ENCODE measurements around the gene EHBP1L1.

Gene EHBP1L1

DNA sequence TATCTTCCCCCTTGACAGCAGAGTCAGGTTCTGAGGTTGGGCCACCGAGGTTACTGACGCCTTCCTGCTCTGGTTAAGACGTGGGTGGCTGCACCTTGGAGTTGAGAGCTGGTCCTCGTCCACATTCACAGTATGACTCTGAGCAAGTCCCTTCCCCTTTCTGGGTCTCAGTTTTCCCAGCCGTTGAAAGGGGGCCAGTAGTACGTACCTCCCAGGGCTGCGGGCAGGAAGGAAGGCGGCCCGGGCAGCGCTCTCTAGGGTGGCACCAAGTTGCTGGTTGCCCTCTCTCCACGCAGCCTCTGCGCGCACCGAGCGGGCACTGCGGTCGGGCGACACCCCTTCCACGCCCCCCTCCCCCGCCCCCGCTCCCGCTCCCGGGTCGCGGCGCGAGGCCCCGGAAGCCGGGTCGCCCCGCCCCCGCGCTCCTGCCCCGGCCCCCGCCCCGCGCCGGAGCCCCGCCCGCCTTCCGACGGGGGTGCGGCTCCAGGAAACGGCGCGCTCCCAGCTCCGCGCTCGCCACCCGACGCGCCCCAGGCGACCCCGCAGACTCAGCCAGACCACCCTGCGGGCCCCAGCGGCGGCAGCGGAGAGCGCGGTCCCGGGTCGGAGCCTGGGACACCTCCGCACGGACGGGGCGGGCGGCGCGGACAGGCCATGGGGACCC is at the start of gene EHBP1L1:
Gene EHBP1L1, plus strand, starts transcription at position 486 of the 664 bp plus-strand sequence. CDS start 250 bp downstream, outside the sequence.
- peak; percentile 74 to 85 for DNase-seq

DNA sequence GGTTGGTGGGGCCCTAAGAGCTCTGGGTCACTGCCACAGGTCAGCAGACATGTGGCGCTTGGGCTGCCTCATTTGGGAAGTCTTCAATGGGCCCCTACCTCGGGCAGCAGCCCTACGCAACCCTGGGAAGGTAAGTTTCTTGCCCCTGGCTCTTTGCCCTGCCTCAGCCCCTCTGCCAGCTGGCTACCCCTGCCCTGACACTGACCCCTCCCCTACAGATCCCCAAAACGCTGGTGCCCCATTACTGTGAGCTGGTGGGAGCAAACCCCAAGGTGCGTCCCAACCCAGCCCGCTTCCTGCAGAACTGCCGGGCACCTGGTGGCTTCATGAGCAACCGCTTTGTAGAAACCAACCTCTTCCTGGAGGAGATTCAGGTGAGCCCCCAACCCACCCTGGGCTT is 49.1 kb upstream of the EHBP1L1 start:
- DNase-seq, result no peak

DNA sequence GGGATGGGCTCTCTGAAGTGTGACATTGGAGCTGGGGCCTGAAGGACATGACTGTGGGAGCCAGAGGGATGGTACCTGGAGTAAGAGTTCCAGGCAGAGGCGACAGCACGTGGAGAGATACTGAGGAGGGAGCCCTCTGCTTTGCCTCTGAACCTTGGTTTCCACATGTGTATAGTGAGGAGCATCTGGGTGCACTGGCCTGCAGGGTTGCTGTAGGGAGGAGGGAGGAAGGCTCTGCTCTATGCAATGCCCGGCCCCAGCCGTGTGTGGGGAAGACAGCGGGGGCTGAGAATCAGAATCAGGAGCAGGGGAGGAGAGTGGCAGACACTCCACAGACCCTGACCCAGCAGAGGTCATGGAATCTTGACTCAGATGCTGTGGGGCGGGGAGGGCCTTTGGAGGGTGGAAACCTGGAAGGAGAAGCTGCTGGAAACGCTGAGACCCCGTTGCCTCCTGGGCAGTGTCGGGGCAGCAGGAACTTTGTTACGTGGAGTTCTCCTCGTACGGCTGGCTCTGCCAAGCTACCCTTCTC is 47.0 kb upstream of the EHBP1L1 start:
- no peak for DNase-seq

DNA sequence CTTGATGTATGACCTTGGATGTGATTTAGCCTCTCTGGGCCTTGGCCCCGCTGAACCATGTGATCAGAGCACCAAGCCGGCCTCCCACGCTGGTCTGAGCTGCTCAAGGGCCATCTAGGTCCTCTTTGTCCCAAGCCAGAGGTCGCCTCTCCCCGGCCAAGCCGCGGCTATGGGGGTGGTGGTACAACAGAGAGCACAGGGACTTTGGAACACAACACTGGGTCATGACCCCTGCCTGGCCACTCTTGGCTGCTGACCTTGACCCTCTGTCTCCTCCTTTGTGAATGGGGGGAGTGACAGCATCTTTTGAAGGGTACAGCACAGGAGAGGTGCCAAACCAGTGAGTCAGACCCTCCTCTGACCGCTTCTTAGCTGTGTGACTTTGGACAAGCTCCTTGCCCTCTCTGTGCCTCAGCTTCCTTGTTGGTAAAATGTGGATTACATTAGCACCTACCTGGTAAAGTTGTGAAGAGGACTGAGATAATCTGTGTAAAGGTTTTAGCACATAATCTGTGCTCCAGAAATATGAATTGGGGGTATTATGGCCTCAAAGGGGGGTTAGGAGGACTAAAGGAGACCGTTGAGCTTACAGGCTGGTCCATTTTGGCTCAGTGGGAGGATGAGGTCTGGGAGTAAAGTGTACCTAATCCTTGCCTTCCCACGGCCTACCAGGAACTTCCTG is 46.2 kb upstream of the EHBP1L1 start:
- no peak for DNase-seq

DNA sequence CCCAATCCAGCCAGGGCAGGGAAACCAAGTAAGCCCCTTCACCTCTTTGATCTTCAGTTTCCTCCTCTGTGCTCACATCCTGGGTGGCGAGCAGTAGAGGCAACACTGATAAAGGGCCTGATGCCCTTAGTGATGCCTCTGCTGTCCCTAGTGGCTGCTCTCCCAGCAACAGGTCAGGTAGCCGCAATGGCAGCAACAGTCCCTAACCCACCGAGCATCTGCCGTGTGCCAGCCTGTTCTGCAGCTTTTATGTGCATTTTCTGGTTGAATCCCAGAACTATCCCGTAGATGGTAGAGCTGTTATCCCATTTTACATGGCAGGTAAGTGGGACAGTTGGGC is 45.7 kb upstream of the EHBP1L1 start:
- no peak for DNase-seq

DNA sequence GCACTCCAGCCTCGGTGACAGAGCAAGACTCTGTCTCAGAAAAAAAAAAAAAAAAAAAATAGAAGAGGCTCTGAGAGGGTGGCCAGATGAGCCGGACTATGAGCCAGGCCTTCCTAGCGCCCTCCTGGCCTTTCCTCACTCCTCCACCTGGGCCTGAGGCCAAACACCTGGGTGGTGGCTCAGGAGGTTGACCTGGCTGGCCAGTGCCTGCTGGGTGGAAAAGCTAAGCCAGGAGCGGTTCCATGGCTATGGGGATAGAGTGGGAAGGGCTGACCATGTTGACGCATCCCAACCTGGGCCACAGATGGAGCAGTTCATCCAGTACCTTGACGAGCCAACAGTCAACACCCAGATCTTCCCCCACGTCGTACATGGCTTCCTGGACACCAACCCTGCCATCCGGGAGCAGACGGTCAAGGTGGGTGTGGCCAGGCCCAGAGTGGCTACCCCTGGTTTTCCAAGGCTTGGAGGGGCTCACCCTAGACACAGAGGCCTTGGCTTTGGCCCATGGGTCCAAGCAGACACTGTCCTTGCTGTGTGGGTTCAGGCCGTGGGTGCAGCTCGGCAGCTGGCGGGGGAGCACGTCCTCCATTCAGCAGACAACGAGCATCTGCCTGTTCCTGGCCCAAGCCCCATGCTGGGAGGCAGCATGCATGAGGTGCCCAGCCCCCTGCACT is 43.3 kb upstream of the EHBP1L1 start:
- DNase-seq, result no peak

DNA sequence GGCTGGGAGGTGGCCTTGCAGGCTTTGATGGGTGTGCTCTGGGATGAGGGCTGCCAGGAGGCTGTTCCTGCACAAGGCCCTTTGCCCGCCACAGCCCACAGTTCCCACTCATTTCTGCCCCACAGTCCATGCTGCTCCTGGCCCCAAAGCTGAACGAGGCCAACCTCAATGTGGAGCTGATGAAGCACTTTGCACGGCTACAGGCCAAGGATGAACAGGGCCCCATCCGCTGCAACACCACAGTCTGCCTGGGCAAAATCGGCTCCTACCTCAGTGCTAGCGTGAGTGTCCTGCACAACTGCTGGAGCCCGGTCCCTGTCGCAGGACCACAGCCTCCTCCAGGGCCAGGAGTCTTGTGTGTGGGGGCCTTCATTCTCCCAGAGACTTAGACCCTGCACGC is 40.8 kb upstream of the EHBP1L1 start:
- no peak for DNase-seq

DNA sequence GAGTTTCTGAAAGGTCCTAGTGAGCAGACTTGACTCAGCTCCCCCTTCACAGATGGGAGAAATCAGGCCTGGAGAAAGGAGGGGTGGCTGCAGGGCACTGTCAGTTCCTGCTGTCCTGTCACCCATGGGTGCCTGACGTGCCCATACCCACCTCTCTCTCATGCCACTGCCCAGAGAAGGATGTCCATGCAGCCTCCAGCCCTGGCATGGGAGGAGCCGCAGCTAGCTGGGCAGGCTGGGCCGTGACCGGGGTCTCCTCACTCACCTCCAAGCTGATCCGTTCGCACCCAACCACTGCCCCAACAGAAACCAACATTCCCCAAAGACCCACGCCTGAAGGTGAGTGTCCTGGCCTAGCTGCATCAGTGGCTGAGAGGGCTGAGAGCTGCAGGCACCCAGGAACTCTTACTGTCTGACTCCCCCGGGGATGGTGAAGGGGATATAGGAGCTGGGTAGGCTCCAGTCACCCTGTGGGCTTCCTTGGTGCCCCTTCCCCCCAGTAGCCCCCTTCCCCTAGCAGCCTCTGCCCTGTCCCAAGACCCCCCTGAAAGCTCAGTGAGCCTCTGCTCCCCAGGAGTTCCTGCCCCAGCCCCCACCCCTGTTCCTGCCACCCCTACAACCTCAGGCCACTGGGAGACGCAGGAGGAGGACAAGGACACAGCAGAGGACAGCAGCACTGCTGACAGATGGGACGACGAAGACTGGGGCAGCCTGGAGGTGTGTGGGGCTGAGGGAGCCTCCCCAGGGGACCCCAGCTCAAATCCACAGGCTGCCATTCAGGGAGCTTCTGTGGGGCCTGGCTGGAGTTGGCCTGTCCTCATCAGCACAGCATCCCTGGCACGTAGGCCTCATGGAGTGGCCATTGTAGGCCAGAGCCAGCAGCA is 39.2 kb upstream of the EHBP1L1 start:
- no peak for DNase-seq

DNA sequence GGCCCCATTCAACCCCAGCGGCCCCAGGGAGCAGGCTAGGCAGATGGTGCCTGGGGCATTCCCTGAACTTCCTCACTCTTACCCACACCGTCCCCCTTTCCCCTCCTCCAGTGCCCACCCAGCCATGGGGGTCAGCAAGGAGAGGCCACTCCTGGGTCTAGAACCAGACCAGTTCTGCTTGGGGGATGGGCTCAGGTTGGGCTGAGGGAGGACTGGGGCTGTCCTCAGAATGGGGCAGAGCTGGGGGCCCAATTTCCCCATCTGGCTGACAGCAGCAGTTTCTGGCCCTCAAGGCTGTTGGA is 38.6 kb upstream of the EHBP1L1 start:
- DNase-seq, result no peak

DNA sequence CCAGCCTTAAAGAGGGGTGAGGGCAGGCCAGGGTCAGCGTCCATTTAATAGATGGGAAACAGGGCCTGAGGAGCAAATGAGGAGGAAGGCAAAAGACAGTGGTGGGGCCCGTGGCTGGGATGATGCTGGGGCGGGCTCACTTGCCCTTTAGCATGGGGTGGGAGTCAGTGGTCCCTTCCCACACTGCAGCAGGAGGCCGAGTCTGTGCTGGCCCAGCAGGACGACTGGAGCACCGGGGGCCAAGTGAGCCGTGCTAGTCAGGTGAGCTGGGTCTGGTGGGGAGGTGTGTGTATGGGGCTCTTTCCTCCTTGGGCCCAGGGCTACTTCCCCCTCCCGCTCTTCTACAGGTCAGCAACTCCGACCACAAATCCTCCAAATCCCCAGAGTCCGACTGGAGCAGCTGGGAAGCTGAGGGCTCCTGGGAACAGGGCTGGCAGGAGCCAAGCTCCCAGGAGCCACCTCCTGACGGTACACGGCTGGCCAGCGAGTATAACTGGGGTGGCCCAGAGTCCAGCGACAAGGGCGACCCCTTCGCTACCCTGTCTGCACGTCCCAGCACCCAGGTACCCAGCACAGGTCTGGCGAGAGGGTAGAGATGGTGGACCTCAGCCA is 38.1 kb upstream of the EHBP1L1 start:
- DNase-seq, result no peak

DNA sequence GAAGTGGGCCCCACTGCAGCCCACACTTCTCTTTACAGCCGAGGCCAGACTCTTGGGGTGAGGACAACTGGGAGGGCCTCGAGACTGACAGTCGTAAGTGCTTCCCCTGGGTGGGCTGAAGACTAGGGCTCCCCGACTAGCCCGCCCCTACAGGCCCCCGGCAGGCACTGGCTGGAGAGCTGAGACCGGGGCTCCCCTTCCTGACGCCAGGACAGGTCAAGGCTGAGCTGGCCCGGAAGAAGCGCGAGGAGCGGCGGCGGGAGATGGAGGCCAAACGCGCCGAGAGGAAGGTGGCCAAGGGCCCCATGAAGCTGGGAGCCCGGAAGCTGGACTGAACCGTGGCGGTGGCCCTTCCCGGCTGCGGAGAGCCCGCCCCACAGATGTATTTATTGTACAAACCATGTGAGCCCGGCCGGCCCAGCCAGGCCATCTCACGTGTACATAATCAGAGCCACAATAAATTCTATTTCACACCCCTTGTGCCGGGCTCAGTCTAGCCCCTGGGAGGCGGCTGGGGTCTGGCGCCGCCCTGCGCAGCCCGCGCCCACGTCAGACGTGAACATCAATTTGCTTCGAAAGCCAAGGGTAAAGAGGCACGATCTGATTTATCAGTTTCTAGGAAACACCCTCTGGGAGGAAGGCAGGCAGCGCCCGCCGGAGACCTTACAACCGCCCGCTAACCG is 37.5 kb upstream of the EHBP1L1 start:
- DNase-seq, result no peak

DNA sequence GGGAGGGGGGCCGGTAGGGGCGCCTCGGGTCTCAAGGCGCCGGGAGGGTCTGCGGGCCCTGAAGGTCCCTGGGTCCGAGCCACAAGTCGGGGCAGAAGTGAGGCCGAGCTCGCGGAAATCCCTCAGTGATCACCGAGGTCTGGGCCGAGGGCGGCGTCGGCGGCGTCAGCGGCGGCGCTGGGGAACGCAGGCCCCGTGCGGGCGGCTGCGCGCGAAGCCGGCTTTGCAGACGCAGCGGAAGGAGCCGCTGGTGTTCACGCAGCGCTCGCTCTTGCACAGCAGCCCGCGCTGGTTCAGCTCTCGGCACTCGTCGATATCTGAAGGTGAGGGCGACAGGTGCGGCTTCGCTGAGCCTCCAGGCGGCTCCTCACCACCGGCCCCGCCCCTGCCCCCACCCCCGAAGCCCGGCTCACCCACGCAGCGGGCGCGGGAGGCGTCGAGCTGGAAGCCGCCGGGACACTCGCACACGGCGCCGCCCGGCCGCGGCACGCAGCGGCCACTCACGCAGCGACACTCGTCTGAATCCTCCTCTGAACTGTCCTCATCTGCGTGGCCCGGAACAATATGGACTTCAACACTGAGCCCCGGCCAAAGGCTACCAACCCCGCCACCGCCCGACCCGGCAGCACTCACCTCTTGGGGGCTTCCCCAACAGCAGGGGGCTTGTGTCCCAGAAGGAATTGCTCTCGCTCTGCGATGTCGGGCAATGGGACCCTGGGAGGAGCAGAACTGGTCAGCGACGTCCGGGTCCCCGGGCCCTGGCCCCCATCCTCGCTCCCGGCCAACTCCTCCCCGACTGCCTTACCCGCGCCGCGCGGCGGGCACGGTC is 36.7 kb upstream of the EHBP1L1 start:
- no peak for DNase-seq

DNA sequence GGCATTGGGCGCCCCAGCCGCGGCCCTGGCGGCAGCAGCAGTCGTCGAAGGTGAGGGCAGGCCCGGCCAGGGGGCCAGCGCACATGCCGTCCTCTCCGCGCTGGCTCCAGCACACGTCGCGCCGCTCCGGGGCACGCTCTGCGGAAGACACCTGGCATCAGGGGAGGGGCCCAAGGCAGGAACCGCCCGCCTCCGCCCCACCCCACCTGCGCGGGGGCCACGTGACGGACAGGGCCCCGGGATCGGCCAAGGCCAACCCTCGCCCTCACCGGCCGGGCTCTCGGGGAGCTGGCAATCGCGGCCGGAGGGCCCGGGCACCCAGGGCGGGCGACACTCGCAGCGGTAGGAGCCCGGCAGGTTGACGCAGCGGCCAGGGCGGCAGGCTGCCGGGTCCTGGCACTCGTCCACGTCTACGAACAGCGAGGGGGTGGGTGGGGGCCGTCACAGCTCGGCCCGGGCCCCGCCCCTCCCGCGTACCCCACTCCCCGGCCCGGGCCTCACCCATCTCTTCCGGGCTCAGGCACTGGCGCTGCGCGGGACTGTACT is 36.0 kb upstream of the EHBP1L1 start:
- no peak for DNase-seq

DNA sequence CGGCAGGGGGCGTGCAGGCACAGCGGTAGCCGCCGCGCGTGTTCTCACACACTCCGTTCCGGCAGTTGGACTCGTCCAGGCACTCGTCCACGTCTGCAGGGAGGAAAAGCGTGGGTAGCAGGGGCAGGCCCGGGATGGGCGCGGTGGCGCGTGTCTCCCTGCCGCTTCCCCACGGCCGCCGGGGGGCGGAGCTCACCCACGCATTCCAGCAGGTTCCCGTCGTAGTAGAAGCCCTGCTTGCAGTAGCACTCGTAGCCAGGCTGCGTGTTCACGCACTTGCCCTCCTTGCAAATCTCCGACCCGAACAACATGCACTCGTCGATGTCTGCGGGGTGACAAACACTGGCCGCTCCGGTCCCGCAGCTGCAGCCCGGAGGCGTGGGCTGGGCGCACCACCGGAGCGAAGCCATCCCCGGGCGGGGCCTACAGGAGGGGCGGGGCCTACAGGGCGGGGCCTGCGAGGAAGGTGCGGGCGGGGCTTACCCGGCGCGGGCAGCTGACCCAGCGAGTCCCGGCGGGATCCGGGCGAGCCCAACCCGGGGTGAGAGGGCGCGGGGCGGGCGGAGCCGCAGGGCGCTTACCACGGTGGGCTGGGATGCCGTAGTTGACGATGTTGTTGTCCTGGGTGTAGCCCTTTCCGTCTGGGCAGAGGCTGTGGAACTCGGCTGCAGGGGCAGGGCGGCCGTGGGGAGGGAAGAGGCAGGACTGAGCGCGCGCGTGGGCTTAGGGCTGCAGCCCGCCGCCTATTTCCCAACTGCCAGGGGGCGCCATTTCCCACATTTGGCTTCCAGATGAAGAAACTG is 35.4 kb upstream of the EHBP1L1 start:
- peak; percentile 94 to 96 for DNase-seq

DNA sequence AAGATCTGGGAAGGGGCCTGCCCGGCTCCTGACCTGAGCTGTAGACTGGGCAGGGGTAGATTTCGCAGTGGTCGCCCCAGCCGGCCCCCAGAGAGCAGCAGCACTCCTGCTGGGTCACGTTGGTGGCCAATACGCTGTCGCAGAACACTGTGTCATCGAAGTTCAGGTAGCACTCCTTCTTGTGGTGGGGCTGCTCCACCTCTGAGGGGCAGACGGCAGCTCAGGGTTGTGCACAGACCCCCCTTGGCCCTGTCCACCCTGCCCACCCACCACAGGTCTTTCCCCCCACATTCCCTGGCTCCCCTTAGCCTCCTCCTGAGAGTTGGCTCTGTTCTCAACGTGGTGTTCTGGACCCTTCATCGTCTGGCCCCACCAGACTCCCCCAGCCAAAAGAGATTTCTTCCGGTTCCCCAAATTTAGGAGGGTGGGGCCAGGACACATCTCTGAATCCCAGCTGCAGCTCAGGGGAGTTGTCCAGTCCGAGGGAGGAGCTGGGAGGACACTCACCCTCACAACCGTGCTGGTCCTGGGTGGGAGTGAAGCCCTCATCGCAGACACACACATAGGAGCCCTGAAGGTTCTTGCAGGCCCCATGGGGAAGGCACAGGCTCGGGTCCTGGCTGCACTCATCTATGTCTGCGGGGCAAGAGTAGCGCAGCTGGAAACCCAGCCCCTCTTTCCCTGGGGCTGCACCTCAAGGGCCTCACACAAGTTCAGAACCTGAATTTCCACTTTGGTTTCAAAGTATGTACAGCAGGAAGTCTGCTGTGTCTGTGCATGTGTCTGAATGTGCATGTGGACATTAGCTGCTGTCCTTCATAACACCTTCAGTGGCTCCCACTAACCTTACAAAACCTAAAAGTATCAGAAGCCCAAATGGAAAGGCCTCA is 34.5 kb upstream of the EHBP1L1 start:
- DNase-seq, result no peak

DNA sequence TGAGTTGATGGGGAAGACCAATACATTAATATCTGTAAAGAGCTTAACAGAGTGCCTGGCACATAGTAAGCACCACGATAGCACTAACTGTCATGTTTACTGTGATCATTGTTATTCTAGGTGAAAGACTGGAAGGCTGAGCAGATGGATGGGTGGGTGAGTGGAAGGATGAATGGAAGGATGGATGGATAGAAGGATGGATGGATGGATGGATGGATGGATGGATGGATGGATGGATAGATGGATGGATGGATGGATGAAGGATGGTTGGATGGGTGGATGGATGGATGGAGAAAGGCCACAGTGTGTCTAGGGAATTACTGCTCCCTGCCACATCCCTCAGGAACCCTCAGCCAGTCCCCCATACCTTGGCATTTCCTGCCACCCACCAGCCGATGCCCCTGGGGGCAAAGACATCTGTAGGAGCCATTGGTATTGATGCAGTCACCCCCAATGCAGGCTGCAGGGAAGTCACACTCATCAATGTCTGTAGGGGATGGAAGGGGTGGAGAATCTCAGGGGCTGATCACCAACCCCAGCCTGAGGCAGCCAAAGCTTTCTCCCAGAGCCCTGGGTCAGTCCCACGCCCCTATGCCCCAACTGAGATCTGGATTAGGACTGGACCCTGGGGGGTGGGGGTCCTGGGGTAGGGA is 33.0 kb upstream of the EHBP1L1 start:
- DNase-seq, result no peak

DNA sequence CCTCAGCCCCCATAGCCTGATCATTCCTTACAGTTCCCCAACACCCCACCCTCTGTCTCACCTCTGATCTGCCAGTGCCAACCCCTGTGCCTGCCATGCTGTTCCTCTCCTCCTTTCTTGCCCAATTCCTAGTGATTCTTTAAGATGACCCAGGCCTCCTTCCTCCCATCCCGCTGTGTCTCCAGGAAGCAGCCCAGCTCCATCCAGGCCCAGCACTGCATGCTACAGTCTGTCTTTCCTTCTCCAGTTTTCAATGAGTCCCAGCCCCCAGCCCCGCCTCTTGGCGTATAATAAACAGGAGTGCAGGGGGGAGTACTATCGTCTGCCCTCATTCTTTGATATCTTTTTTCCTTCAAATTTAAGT is 30.0 kb upstream of the EHBP1L1 start:
- DNase-seq, result no peak

DNA sequence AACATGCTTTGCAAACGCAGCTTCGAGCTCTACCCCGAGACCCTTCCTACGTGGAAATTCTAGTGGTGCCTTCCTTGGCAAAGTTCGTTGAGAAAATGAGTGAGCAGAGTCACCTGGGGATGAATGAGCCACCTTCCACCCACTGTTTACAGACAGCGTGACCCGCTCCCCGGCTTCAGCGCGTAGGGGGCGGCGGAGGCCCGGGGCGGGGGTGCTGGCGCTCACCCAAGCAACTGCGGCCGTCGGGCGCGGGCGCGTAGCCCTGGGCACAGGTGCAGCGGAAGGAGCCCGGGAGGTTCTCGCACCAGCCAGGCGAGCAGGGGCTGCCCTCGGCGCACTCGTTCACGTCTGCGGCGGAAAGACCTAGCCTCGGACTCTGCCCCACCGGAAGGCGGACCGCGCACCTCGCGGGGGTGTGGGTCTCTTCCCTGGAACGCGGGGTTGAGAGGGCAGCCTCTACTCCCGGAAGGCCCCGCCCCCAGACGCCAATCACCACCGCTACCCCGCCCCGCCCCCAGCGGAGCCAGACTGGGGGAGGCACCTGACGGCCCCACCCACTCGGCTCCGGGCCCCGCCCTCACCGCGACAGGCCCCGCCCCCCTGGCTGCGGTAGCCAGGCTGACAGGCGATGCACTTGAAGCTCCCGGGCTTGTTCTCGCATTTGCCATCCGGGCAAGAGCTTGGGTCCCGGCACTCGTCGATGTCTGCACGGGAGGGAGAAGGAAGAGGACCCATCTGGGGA is 29.5 kb upstream of the EHBP1L1 start:
- peak; percentile 68 to 93 for DNase-seq
